ENCODE data around the gene ST7. TPM values are rescaled to one million over a fixed set of nuclear protein-coding genes. Genes with fewer than 3 reads are reported as not detected.

Gene ST7
- total RNA-seq, 2 experiments from 2014 or later = 4.9 to 5.4 TPM

DNA sequence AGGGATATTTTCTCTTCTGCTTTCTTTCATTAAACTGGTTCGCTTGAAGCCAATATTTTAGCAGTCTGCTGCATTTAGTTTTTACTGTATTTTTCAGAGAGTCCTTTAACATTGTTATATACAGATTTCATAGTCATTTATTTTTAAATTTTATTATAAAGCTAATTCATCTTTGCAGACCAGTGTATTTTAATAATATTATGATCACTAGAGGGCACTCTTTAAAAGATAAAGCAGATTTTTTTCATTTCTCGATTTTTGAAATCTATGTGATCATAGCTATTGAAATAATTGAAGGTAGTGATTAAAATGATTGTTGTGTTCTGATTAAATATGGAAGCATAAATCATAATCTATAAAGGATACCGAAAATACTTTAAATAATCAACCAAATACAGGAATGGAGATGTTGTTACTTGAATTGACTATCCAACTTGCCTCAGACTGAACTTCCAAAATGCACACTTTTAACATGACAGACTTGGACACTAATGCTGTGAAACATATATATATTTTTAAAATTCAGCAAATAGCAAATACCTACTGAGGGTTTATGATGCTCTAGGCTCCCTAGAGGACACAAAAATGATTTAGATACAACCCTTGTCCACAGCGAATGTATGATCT is 35.2 kb downstream of the ST7 start:
- DNase-seq (peak in 1 of 14 experiments; percentile 26), ATAC-seq (ENCODE audit: poor library complexity) (no peak)
- intact Hi-C loops (cut with DNase I, micrococcal nuclease) = loop anchor here in 1 of 2 experiments (2.0 kb wide), 1 partner anchor 24 kb away; no protein-coding TSS in a partner anchor
- TF ChIP-seq, protein P1, sequence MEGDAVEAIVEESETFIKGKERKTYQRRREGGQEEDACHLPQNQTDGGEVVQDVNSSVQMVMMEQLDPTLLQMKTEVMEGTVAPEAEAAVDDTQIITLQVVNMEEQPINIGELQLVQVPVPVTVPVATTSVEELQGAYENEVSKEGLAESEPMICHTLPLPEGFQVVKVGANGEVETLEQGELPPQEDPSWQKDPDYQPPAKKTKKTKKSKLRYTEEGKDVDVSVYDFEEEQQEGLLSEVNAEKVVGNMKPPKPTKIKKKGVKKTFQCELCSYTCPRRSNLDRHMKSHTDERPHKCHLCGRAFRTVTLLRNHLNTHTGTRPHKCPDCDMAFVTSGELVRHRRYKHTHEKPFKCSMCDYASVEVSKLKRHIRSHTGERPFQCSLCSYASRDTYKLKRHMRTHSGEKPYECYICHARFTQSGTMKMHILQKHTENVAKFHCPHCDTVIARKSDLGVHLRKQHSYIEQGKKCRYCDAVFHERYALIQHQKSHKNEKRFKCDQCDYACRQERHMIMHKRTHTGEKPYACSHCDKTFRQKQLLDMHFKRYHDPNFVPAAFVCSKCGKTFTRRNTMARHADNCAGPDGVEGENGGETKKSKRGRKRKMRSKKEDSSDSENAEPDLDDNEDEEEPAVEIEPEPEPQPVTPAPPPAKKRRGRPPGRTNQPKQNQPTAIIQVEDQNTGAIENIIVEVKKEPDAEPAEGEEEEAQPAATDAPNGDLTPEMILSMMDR (IDR thresholded peaks at IDR 0.05) = peak; percentile 76
- Histone ChIP-seq H3K27me3 (ENCODE audit: control insufficient read depth in 1 of 2, insufficient read depth in 2 of 2, low read length in 2 of 2) (no peaks in the 10 kb centered on the region), H3K4me3 (ENCODE audit: low read length) (no peak overlapping the region), H3K36me3 (ENCODE audit: insufficient read depth, low read length) (no peaks in the 10 kb centered on the region), H3K4me1 (ENCODE audit: insufficient read depth, low read length) (no peaks in the 10 kb centered on the region), H3K9me3 (ENCODE audit: control insufficient read depth in 1 of 2, insufficient read depth in 1 of 2, low read length in 2 of 2) (no peaks in the 10 kb centered on the region), H3K27ac (ENCODE audit: low read depth in 1 of 2, low read length in 2 of 2) (no peak overlapping the region)
- CTCF ChIA-PET = interaction anchor here (0.6 to 1.4 kb wide), 11 partner anchors 17 to 785 kb away, joined by 3 to 10 read pairs (median 3); no protein-coding TSS in a partner anchor
- Mint-ChIP-seq H3K9me3 (no peaks in the 10 kb centered on the region), H3K27ac (no peak overlapping the region), H3K4me1 (ENCODE audit: low read depth) (peaks cover 3% of the 10 kb centered on the region), H3K4me3 (no peak overlapping the region), H3K27me3 (no peaks in the 10 kb centered on the region), H3K36me3 (ENCODE audit: low read depth) (no peaks in the 10 kb centered on the region)
- POLR2A ChIA-PET = interaction anchor here (0.7 to 1.4 kb wide), 4 partner anchors 19 to 139 kb away, joined by 3 to 6 read pairs (median 4); partner anchors contain the start of gene ST7

DNA sequence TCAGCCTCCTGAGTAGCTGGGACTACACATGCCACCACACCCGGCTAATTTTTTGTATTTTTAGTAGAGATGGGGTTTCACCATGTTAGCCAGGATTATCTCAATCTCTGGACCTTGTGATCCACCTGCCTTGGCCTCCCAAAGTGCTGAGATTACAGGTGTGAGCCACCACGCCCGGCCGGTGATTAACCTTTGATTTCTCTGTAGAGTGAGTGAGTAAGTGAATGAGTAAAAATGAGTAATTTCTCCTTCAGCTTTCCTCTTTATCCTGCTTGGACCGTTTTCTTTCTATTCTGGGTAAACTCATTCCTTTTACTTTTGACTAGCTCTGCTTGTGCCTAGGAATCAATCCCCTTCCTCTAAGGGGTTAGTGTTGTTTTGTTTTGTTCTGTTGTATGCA is 36.8 kb downstream of the ST7 start:
- ATAC-seq (ENCODE audit: poor library complexity) (no peak), DNase-seq (no peak)
- no peaks in the 10 kb centered on the region for H3K9me3 ChIP-seq (ENCODE audit: control insufficient read depth in 1 of 2, insufficient read depth in 1 of 2, low read length in 2 of 2)
- H3K4me1 ChIP-seq (ENCODE audit: insufficient read depth, low read length) = no peaks in the 10 kb centered on the region
- ChIA-PET CTCF (no interaction called here), POLR2A (interaction anchor here (0.9 to 1.0 kb wide), 2 partner anchors 22 to 31 kb away, joined by 3 read pairs; no protein-coding TSS in a partner anchor)
- Mint-ChIP-seq H3K4me1 (ENCODE audit: low read depth) (peaks cover 3% of the 10 kb centered on the region), H3K27ac (no peak overlapping the region), H3K27me3 (no peaks in the 10 kb centered on the region), H3K4me3 (no peak overlapping the region), H3K36me3 (ENCODE audit: low read depth) (no peaks in the 10 kb centered on the region), H3K9me3 (no peaks in the 10 kb centered on the region)
- TF ChIP-seq, protein P1 (IDR thresholded peaks at IDR 0.05) = no peak
- no peaks in the 10 kb centered on the region for H3K36me3 ChIP-seq (ENCODE audit: insufficient read depth, low read length)
- no peak overlapping the region for H3K27ac ChIP-seq (ENCODE audit: low read depth in 1 of 2, low read length in 2 of 2)
- H3K27me3 ChIP-seq (ENCODE audit: control insufficient read depth in 1 of 2, insufficient read depth in 2 of 2, low read length in 2 of 2) = no peaks in the 10 kb centered on the region
- no peak overlapping the region for H3K4me3 ChIP-seq (ENCODE audit: low read length)
- intact Hi-C loops (cut with DNase I, micrococcal nuclease) = no loop called here

DNA sequence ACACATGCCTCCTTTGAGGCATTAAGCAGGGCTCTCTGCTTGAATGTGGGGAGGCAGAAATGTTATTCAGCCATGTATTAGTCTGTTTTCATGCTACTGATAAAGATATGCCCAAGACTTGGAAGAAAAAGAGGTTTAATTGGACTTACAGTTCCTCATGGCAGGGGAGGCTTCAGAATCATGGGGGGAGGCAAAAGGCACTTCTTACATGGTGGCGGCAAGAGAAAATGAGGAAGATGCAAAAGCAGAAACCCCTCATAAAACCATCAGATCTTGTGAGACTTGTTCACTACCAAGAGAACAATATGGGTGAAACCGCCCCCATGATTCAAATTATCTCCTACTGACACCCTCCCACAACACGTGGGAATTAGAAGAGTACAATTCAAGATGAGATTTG is 37.9 kb downstream of the ST7 start:
- no peaks in the 10 kb centered on the region for H3K4me1 ChIP-seq (ENCODE audit: insufficient read depth, low read length)
- TF ChIP-seq, protein P1 (IDR thresholded peaks at IDR 0.05) = no peak
- H3K27me3 ChIP-seq (ENCODE audit: control insufficient read depth in 1 of 2, insufficient read depth in 2 of 2, low read length in 2 of 2) = no peaks in the 10 kb centered on the region
- no peaks in the 10 kb centered on the region for H3K9me3 ChIP-seq (ENCODE audit: control insufficient read depth in 1 of 2, insufficient read depth in 1 of 2, low read length in 2 of 2)
- no peaks in the 10 kb centered on the region for H3K27me3 Mint-ChIP-seq
- no peak overlapping the region for H3K27ac Mint-ChIP-seq
- intact Hi-C loops (cut with DNase I, micrococcal nuclease) = no loop called here
- H3K4me1 Mint-ChIP-seq (ENCODE audit: low read depth) = peaks cover 3% of the 10 kb centered on the region
- no peak overlapping the region for H3K4me3 ChIP-seq (ENCODE audit: low read length)
- no peak for DNase-seq
- ATAC-seq (ENCODE audit: poor library complexity) = no peak
- H3K36me3 Mint-ChIP-seq (ENCODE audit: low read depth) = no peaks in the 10 kb centered on the region
- CTCF ChIA-PET = no interaction called here
- H3K36me3 ChIP-seq (ENCODE audit: insufficient read depth, low read length) = no peaks in the 10 kb centered on the region
- no peak overlapping the region for H3K27ac ChIP-seq (ENCODE audit: low read depth in 1 of 2, low read length in 2 of 2)
- H3K9me3 Mint-ChIP-seq = no peaks in the 10 kb centered on the region
- POLR2A ChIA-PET = no interaction called here
- H3K4me3 Mint-ChIP-seq = no peak overlapping the region
